Epithelial cell of proximal tubule (primary cell): Measurements from ENCODE around the gene HCRT. TPM values are rescaled to one million over a fixed set of nuclear protein-coding genes. Genes with fewer than 3 reads are reported as not detected.
"Not testable (repeated sequence)": the region's sequence is repeated elsewhere in the genome, so short reads cannot be mapped to it uniquely, and the experiment has no call there.

Experiments used
- DNase-seq: peaks from one replicate; pipeline ENCODE4 v3.0.0-alpha.2; 2011; ENCODE audit warnings: low read depth
- H3K4me3 ChIP-seq: 2 replicates; pipeline ENCODE4 v1.5.1; 2011; ENCODE audit warnings: low read depth, mild to moderate bottlenecking, low read length
- total RNA-seq: library from RNA; depleted of rRNA; stranded (reverse); fragments of >200 nt; gene quantifications from 2 replicates; pipeline ENCODE4 v1.2.3, GENCODE V29; 2015
- TF ChIP-seq, protein P1 (sequence below): conservative IDR thresholded peaks from 2 replicates; pipeline ENCODE4 v1.5.1; 2012; ENCODE audit warnings: low read depth, mild to moderate bottlenecking, low read length

HCRT gene
- total RNA-seq, 1 donor from 2014 or later = not detected

DNA sequence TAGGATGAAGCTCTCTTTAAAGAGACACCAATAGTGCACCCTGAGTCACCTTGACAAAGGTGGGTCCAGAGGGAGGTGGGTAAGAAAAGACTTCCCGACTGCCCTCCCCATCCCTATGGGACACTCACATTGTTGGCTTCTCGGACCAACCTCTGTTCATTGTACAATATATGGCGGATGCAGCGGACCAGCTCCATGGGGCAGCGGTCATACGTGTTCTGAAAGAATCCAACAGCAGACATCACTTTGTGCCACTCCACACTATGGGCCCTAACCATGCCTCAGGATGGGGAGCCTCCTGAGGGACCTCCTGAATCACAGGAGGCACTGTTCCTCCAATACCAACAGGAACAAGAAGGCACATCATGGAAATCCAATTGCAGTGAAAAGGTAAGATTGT is 39.4 kb upstream of the HCRT start:
- TF ChIP-seq, protein P1, sequence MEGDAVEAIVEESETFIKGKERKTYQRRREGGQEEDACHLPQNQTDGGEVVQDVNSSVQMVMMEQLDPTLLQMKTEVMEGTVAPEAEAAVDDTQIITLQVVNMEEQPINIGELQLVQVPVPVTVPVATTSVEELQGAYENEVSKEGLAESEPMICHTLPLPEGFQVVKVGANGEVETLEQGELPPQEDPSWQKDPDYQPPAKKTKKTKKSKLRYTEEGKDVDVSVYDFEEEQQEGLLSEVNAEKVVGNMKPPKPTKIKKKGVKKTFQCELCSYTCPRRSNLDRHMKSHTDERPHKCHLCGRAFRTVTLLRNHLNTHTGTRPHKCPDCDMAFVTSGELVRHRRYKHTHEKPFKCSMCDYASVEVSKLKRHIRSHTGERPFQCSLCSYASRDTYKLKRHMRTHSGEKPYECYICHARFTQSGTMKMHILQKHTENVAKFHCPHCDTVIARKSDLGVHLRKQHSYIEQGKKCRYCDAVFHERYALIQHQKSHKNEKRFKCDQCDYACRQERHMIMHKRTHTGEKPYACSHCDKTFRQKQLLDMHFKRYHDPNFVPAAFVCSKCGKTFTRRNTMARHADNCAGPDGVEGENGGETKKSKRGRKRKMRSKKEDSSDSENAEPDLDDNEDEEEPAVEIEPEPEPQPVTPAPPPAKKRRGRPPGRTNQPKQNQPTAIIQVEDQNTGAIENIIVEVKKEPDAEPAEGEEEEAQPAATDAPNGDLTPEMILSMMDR = no peak
- no peak for DNase-seq
- H3K4me3 ChIP-seq = no peak overlapping the region

- TF ChIP-seq, protein P1 = peak; percentile 84
- no peak overlapping the region for H3K4me3 ChIP-seq
- no peak for DNase-seq
These were observed 36.9 kb upstream of the HCRT start for GRCh38 chr17:42221886-42222745.

- not testable (repeated sequence) for H3K4me3 ChIP-seq, DNase-seq
These were observed 34.0 kb upstream of the HCRT start for GRCh38 chr17:42219280-42219679.

- TF ChIP-seq, protein P1 = no peak
- no peak overlapping the region for H3K4me3 ChIP-seq
- no peak for DNase-seq
These were observed 28.9 kb upstream of the HCRT start for GRCh38 chr17:42214156-42214555.

DNA sequence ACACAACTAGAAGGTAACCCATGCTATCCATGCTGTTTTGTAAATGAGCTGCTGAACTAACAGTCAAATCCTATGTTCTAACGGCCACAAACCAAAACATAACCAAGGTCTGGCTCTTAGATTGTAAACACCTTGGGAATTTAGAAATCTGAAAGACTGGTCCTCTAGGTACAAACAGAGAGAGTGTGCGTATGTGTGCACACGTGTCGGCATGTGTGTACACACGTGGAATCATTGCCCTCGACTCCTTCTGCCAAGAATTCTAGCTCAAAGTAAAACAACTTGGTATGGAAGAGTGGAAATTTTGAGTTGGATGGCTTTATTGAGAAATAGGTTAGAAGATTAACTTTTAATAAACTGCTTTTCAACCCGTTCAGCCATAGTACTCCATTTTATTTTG is 27.1 kb upstream of the HCRT start:
- no peak for DNase-seq
- no peak overlapping the region for H3K4me3 ChIP-seq
- TF ChIP-seq, protein P1 = no peak

DNA sequence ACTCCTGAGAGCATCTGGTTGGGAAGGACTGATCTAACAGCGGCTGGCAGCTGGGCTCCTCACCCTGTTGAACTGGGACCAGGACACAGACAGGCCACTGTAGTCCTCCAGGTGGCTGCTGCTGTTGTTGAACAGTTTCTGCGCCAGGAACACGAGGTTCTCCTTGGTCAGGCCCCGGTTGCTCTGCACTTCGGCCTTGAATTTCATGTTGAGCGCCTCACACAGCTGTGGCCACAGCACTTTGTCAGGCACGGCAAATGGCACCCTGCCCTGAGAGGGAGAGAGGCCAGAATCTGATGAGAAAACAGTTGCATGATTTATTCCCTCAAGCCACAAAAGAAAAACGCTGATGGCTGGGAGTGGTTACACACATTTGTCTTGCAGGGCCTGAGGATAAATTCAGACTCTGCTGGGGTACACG is 26.7 kb upstream of the HCRT start:
- not testable (repeated sequence) for H3K4me3 ChIP-seq, DNase-seq

GRCh38 chr17:42210046-42210445 is 24.8 kb upstream of the HCRT start:
- DNase-seq = no peak
- TF ChIP-seq, protein P1 = no peak
- H3K4me3 ChIP-seq = no peak overlapping the region

GRCh38 chr17:42206153-42206612 is 20.9 kb upstream of the HCRT start:
- DNase-seq, H3K4me3 ChIP-seq: not testable (repeated sequence)
